A549 (cell line): Measurements from ENCODE around the gene SEMA5A. TPM values are rescaled to one million over a fixed set of nuclear protein-coding genes. Genes with fewer than 3 reads are reported as not detected.

Experiments
- ATAC-seq, 2 experiments: fragments of 200-7000 bp in 1 of 2; fragments of >200 bp in 1 of 2; cut with Nextera tagmentation in 1 of 2; cut with Tn5 transposase in 1 of 2; 3 replicates each; pipeline versions ENCODE4 v1.8.0 to v1.9.1; 2018 to 2020; ENCODE audit warnings: mild to moderate bottlenecking in 1 of 2, moderate library complexity in 1 of 2
- CTCF ChIA-PET: fragments of 300-600 bp; sonication (Branson Sonifier 250); formaldehyde crosslinking; extraction: SDS; loops from one replicate; lab custom pipeline; 2021; ENCODE audit warnings: antibody characterized with exemption, inconsistent platforms; lab: Yijun Ruan, JAX
- POLR2A ChIA-PET: fragments of 350-600 bp; formaldehyde crosslinking; extraction: SDS; loops from one replicate; lab custom pipeline; 2021; ENCODE audit warnings: antibody characterized with exemption, inconsistent platforms; lab: Yijun Ruan, JAX
- DNase-seq, 2 experiments: peaks; one replicate each; pipeline versions ENCODE4 v3.0.0 to v3.0.0-alpha.2; 2011 to 2016; ENCODE audit warnings: low read depth in 1 of 2, low spot score in 1 of 2
- FAIRE-seq: peaks from 2 replicates; lab custom pipeline; 2011; peaks lifted over from hg19 to GRCh38; lab: Jason Lieb, UNC
- H3K27ac ChIP-seq, 2 experiments: fragments of >200 bp; sonication (Bioruptor Twin); formaldehyde crosslinking; 3 replicates each; pipeline ENCODE4 v1.5.1; 2016 to 2017
- H3K4me1 ChIP-seq: fragments of >200 bp; sonication (Bioruptor Twin); formaldehyde crosslinking; 3 replicates; pipeline ENCODE4 v1.6.1; 2016
- H3K4me2 ChIP-seq: fragments of >200 bp; sonication (Bioruptor Twin); formaldehyde crosslinking; 3 replicates; pipeline ENCODE4 v1.6.1; 2016
- H3K4me3 ChIP-seq: fragments of >200 bp; sonication (Bioruptor Twin); formaldehyde crosslinking; 3 replicates; pipeline ENCODE4 v1.5.1; 2016
- H3K9me3 ChIP-seq: fragments of >200 bp; sonication (Bioruptor Twin); formaldehyde crosslinking; 3 replicates; pipeline ENCODE4 v1.6.1; 2016
- CBX2 ChIP-seq: fragments of 200-600 bp; sonication (generic); IDR thresholded peaks from 2 replicates; pipeline ENCODE4 v1.6.1; 2016; ENCODE audit warnings: low read depth, mild to moderate bottlenecking, borderline replicate concordance
- CTCF ChIP-seq: fragments of >200 bp; sonication (Bioruptor Twin); formaldehyde crosslinking; IDR thresholded peaks from 3 replicates; pipeline ENCODE4 v1.5.1; 2016
- EHF ChIP-seq: fragments of 250-450 bp; sonication (Bioruptor Pico); IDR thresholded peaks from 2 replicates; pipeline ENCODE4 v1.5.0; 2020; ENCODE audit warnings: mild to moderate bottlenecking
- EP300 ChIP-seq, 2 experiments: fragments of >200 bp; sonication (Bioruptor Twin); formaldehyde crosslinking; IDR thresholded peaks; 2 replicates in 1 of 2; 3 replicates in 1 of 2; pipeline ENCODE4 v1.6.1; 2016 to 2017
- FOSB ChIP-seq: fragments of 250-450 bp; sonication (Bioruptor Pico); IDR thresholded peaks from 2 replicates; pipeline ENCODE4 v1.5.0; 2020; ENCODE audit warnings: mild to moderate bottlenecking, moderate library complexity
- JUNB ChIP-seq: fragments of >200 bp; sonication (Bioruptor Twin); formaldehyde crosslinking; IDR thresholded peaks from 2 replicates; pipeline ENCODE4 v1.6.1; 2016
- NFE2L2 ChIP-seq: fragments of 150-350 bp; conservative IDR thresholded peaks from 2 replicates; pipeline ENCODE4 v1.6.1; 2014; ENCODE audit warnings: low read length
- NPAS2 ChIP-seq: fragments of 250-450 bp; sonication (Bioruptor Pico); IDR thresholded peaks from 2 replicates; pipeline ENCODE4 v1.8.0; 2022; ENCODE audit warnings: mild to moderate bottlenecking, moderate library complexity, borderline replicate concordance
- POLR2AphosphoS2 ChIP-seq: conservative IDR thresholded peaks from 2 replicates; pipeline ENCODE4 v1.6.1; 2012; ENCODE audit warnings: low read length, improper control_type of control experiment, inconsistent platforms
- RAD21 ChIP-seq, 2 experiments: fragments of >200 bp in 1 of 2; sonication (Bioruptor Twin) in 1 of 2; formaldehyde crosslinking in 1 of 2; IDR thresholded peaks in 1 of 2; conservative IDR thresholded peaks in 1 of 2; 2 replicates in 1 of 2; 3 replicates in 1 of 2; pipeline ENCODE4 v1.6.1; 2012 to 2018; ENCODE audit warnings: inconsistent platforms in 1 of 2
- RARB ChIP-seq: fragments of 250-450 bp; sonication (Bioruptor Pico); IDR thresholded peaks from 2 replicates; pipeline ENCODE4 v1.8.0; 2021; ENCODE audit warnings: mild to moderate bottlenecking, moderate library complexity
- RCOR1 ChIP-seq: fragments of 150-350 bp; IDR thresholded peaks from 2 replicates; pipeline ENCODE4 v1.6.1; 2014; ENCODE audit warnings: antibody characterized with exemption, low read length, low read depth
- RFX5 ChIP-seq: fragments of 450-650 bp; IDR thresholded peaks from 2 replicates; pipeline ENCODE4 v1.7.1; 2014; ENCODE audit warnings: antibody characterized with exemption, mild to moderate bottlenecking, moderate library complexity
- RNF2 ChIP-seq: fragments of 200-600 bp; sonication (generic); IDR thresholded peaks from 2 replicates; pipeline ENCODE4 v1.6.1; 2016; ENCODE audit warnings: low read depth, mild to moderate bottlenecking, antibody characterized with exemption, moderate library complexity, borderline replicate concordance
- SMC3 ChIP-seq: fragments of >200 bp; sonication (Bioruptor Twin); formaldehyde crosslinking; IDR thresholded peaks from 3 replicates; pipeline ENCODE4 v1.6.1; 2018; ENCODE audit warnings: inconsistent platforms
- USF2 ChIP-seq: fragments of 450-650 bp; IDR thresholded peaks from 2 replicates; pipeline ENCODE4 v1.6.1; 2014; ENCODE audit warnings: antibody characterized with exemption
- ZSCAN20 ChIP-seq: fragments of 250-450 bp; sonication (Bioruptor Pico); IDR thresholded peaks from 2 replicates; pipeline ENCODE4 v1.8.0; 2022; ENCODE audit warnings: mild to moderate bottlenecking, moderate library complexity
- WGBS: methylation state at CpG from one replicate; pipeline ENCODE4 v1.1.6; 2017; ENCODE audit errors: missing lambda C conversion rate; 5-methylcytosine and 5-hydroxymethylcytosine counted together
- polyA plus RNA-seq, 4 experiments: library from polyadenylated mRNA; depleted of rRNA in 3 of 4; stranded (reverse); fragments of >200 nt; fragmentation: RNase III in 1 of 4; extraction: RNeasy Plus Mini Kit Qiagen cat#74134 plus additional on column Dnase treatment in 1 of 4; gene quantifications; 2 replicates in 3 of 4; 3 replicates in 1 of 4; pipeline ENCODE4 v1.2.3, GENCODE V29; 2011 to 2017
- TF ChIP-seq, protein P1 (sequence below): fragments of 200-600 bp; sonication (generic); IDR thresholded peaks from 2 replicates; pipeline ENCODE4 v1.6.1; 2016; ENCODE audit warnings: antibody characterized with exemption, mild to moderate bottlenecking, moderate library complexity
- TF ChIP-seq, protein P2 (sequence below): fragments of 150-350 bp; IDR thresholded peaks from 2 replicates; pipeline ENCODE4 v1.6.1; 2014; ENCODE audit warnings: low read depth, mild to moderate bottlenecking, low read length
- TF ChIP-seq, protein P3 (sequence below): IDR thresholded peaks from 2 replicates; pipeline ENCODE4 v1.6.1; 2012
- TF ChIP-seq, protein P4 (sequence below): fragments of >200 bp; sonication (Bioruptor Twin); formaldehyde crosslinking; IDR thresholded peaks from 2 replicates; pipeline ENCODE4 v1.6.1; 2016

Gene SEMA5A
- polyA plus RNA-seq, 2 of the 4 experiments (the other 2 are of a cell fraction), result not detected

- TF ChIP-seq ZSCAN20, result no peak
- TF ChIP-seq, protein P1, sequence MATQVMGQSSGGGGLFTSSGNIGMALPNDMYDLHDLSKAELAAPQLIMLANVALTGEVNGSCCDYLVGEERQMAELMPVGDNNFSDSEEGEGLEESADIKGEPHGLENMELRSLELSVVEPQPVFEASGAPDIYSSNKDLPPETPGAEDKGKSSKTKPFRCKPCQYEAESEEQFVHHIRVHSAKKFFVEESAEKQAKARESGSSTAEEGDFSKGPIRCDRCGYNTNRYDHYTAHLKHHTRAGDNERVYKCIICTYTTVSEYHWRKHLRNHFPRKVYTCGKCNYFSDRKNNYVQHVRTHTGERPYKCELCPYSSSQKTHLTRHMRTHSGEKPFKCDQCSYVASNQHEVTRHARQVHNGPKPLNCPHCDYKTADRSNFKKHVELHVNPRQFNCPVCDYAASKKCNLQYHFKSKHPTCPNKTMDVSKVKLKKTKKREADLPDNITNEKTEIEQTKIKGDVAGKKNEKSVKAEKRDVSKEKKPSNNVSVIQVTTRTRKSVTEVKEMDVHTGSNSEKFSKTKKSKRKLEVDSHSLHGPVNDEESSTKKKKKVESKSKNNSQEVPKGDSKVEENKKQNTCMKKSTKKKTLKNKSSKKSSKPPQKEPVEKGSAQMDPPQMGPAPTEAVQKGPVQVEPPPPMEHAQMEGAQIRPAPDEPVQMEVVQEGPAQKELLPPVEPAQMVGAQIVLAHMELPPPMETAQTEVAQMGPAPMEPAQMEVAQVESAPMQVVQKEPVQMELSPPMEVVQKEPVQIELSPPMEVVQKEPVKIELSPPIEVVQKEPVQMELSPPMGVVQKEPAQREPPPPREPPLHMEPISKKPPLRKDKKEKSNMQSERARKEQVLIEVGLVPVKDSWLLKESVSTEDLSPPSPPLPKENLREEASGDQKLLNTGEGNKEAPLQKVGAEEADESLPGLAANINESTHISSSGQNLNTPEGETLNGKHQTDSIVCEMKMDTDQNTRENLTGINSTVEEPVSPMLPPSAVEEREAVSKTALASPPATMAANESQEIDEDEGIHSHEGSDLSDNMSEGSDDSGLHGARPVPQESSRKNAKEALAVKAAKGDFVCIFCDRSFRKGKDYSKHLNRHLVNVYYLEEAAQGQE, result no peak
These were observed 351.4 kb downstream of the SEMA5A start (continued) for GRCh38 chr5:9194509-9194908.

DNA sequence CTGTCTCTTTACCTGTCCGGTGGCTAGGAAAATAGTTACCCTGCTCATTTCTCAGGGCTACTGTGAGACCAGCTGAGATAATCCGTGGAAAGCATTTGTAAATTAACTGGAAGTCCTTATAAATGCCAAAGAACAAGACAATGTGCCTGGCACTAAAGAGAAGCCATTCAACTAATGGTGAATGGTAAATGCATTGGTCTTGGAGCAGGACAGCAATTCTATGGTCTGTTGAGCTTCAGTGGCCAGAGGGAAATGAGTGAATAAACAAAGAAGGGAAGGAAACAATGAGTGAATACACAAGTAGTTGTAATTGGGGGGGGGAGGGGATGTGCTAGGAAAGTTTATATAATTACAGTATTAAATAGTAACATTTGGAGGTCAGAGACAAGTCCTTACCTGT is 353.6 kb downstream of the SEMA5A start:
- POLR2A ChIA-PET, result no interaction called here
- no peak for ATAC-seq
- TF ChIP-seq POLR2AphosphoS2, result no peak
- TF ChIP-seq, protein P2, sequence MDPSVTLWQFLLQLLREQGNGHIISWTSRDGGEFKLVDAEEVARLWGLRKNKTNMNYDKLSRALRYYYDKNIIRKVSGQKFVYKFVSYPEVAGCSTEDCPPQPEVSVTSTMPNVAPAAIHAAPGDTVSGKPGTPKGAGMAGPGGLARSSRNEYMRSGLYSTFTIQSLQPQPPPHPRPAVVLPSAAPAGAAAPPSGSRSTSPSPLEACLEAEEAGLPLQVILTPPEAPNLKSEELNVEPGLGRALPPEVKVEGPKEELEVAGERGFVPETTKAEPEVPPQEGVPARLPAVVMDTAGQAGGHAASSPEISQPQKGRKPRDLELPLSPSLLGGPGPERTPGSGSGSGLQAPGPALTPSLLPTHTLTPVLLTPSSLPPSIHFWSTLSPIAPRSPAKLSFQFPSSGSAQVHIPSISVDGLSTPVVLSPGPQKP, result no peak
- TF ChIP-seq, protein P3, sequence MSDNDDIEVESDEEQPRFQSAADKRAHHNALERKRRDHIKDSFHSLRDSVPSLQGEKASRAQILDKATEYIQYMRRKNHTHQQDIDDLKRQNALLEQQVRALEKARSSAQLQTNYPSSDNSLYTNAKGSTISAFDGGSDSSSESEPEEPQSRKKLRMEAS, result no peak
- TF ChIP-seq RFX5, result no peak
- no peak for TF ChIP-seq EHF
- no peak for TF ChIP-seq USF2
- TF ChIP-seq NFE2L2, result no peak
- TF ChIP-seq CBX2, result no peak
- no peak for TF ChIP-seq CTCF
- no peak for TF ChIP-seq RCOR1
- TF ChIP-seq SMC3, result no peak
- no peak for TF ChIP-seq RAD21 (conservative IDR thresholded peaks at IDR 0.05 in 1 of 2, IDR thresholded peaks at IDR 0.05 in 1 of 2)
- TF ChIP-seq NPAS2 (CRISPR knock-in tag), result no peak
- TF ChIP-seq EP300 (IDR thresholded peaks at IDR 0.05), result no peak
- TF ChIP-seq, protein P4, sequence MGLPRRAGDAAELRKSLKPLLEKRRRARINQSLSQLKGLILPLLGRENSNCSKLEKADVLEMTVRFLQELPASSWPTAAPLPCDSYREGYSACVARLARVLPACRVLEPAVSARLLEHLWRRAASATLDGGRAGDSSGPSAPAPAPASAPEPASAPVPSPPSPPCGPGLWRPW, result no peak
- no peak for TF ChIP-seq RNF2
- TF ChIP-seq RARB (CRISPR knock-in tag), result no peak
- no peak for TF ChIP-seq JUNB
- TF ChIP-seq FOSB (CRISPR knock-in tag), result no peak
- TF ChIP-seq, all 56 proteins: peak for 0
- H3K27ac ChIP-seq, result no peak overlapping the region
- WGBS, result 23% methylated on average over 2 of the region's 2 CpGs
- no peak overlapping the region for H3K4me2 ChIP-seq
- no peaks in the 10 kb centered on the region for H3K9me3 ChIP-seq
- CTCF ChIA-PET, result no interaction called here
- H3K4me1 ChIP-seq, result no peaks in the 10 kb centered on the region
- H3K4me3 ChIP-seq, result no peak overlapping the region
- no peak for DNase-seq
- no peak for FAIRE-seq
